Measurements from ENCODE around the gene ITGA2. TPM values are rescaled to one million over a fixed set of nuclear protein-coding genes. Genes with fewer than 3 reads are reported as not detected.

ITGA2 gene
- 3.1 and 3.2 TPM in 2 replicates for total RNA-seq

DNA sequence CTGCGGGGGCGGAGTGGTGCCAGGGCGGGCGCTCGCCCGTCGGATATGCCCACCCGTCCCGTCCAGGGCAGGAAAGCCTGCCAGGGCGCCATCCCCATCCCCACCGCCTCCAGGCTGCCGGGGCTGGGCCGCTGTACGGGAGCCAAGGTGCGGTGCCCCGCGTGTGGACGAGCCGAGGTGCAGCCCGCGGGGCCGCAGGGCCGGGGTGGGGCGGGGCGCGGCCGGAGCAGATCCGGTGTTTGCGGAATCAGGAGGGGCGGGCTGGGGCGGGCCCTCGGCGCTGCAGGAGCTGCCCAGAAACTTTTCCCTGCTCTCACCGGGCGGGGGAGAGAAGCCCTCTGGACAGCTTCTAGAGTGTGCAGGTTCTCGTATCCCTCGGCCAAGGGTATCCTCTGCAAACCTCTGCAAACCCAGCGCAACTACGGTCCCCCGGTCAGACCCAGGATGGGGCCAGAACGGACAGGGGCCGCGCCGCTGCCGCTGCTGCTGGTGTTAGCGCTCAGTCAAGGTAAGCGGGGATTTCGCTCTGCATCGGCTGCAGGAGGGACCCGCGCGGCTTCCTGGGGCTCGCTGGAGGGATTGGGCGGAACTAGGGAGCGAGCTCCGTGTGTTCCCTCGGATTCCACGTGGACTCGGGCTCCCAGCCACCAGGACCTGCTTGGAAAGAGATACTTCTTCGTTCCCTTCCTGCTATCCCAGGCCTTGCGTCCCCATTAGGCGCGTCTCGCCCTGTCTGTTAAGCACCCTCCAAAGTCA lies at the start of gene ITGA2:
TSS of gene ITGA2 (plus strand) at position 328 of the 756 bp plus-strand sequence. CDS start at position 445, 117 bp downstream.
- Mint-ChIP-seq H3K9me3 (no peaks in the 10 kb centered on the region), H3K36me3 (ENCODE audit: low read depth) (peaks cover 16% of the 10 kb centered on the region), H3K4me1 (ENCODE audit: low read depth) (peaks cover 35% of the 10 kb centered on the region), H3K27me3 (ENCODE audit: insufficient read depth) (peaks cover 2% of the 10 kb centered on the region), H3K27ac (peak within 1 kb of the TSS; percentile 82), H3K4me3 (peak within 1 kb of the TSS; percentile 85)
- DNase-seq (ENCODE audit: low spot score): peak; percentile 27
- intact Hi-C loops (cut with micrococcal nuclease): loop anchor here (1.0 to 5.0 kb wide), 4 partner anchors 10 to 187 kb away; no protein-coding TSS in a partner anchor

GRCh38 chr5:52943285-52943684 lies 45.9 kb upstream of the ITGA2 start:
- no peak for DNase-seq (ENCODE audit: low spot score)
- H3K36me3 Mint-ChIP-seq (ENCODE audit: low read depth): no peaks in the 10 kb centered on the region
- intact Hi-C loops (cut with micrococcal nuclease): no loop called here
- no peak overlapping the region for H3K4me3 Mint-ChIP-seq
- no peak overlapping the region for H3K27ac Mint-ChIP-seq
- no peaks in the 10 kb centered on the region for H3K27me3 Mint-ChIP-seq (ENCODE audit: insufficient read depth)
- no peaks in the 10 kb centered on the region for H3K9me3 Mint-ChIP-seq
- peaks cover 15% of the 10 kb centered on the region for H3K4me1 Mint-ChIP-seq (ENCODE audit: low read depth)

- peaks cover 20% of the 10 kb centered on the region for H3K4me1 Mint-ChIP-seq (ENCODE audit: low read depth)
- intact Hi-C loops (cut with micrococcal nuclease): no loop called here
- no peaks in the 10 kb centered on the region for H3K27me3 Mint-ChIP-seq (ENCODE audit: insufficient read depth)
- no peaks in the 10 kb centered on the region for H3K36me3 Mint-ChIP-seq (ENCODE audit: low read depth)
- H3K4me3 Mint-ChIP-seq: no peak overlapping the region
- H3K27ac Mint-ChIP-seq: no peak overlapping the region
- no peak for DNase-seq (ENCODE audit: low spot score)
- no peaks in the 10 kb centered on the region for H3K9me3 Mint-ChIP-seq
Observed at GRCh38 chr5:52943808-52944207, 45.3 kb upstream of the ITGA2 start.

GRCh38 chr5:52945040-52945439 lies 44.1 kb upstream of the ITGA2 start:
- Mint-ChIP-seq H3K36me3 (ENCODE audit: low read depth) (no peaks in the 10 kb centered on the region), H3K4me1 (ENCODE audit: low read depth) (peaks cover 25% of the 10 kb centered on the region), H3K4me3 (peak overlapping the region; percentile 51), H3K9me3 (no peaks in the 10 kb centered on the region), H3K27me3 (ENCODE audit: insufficient read depth) (no peaks in the 10 kb centered on the region), H3K27ac (no peak overlapping the region)
- intact Hi-C loops (cut with micrococcal nuclease): loop anchor here (5.0 kb wide), 2 partner anchors 537 to 1272 kb away; partner anchors contain the start of gene FST
- no peak for DNase-seq (ENCODE audit: low spot score)

- Mint-ChIP-seq H3K4me3 (no peak overlapping the region), H3K9me3 (no peaks in the 10 kb centered on the region), H3K27ac (no peak overlapping the region), H3K36me3 (ENCODE audit: low read depth) (no peaks in the 10 kb centered on the region), H3K4me1 (ENCODE audit: low read depth) (peaks cover 31% of the 10 kb centered on the region), H3K27me3 (ENCODE audit: insufficient read depth) (no peaks in the 10 kb centered on the region)
- intact Hi-C loops (cut with micrococcal nuclease): loop anchor here (5.0 kb wide), 2 partner anchors 535 to 1270 kb away; partner anchors contain the start of gene FST
- no peak for DNase-seq (ENCODE audit: low spot score)
Observed at GRCh38 chr5:52947208-52947607, 41.9 kb upstream of the ITGA2 start.

- Mint-ChIP-seq H3K9me3 (no peaks in the 10 kb centered on the region), H3K27ac (no peak overlapping the region), H3K4me3 (no peak overlapping the region), H3K4me1 (ENCODE audit: low read depth) (peaks cover 31% of the 10 kb centered on the region), H3K27me3 (ENCODE audit: insufficient read depth) (no peaks in the 10 kb centered on the region), H3K36me3 (ENCODE audit: low read depth) (no peaks in the 10 kb centered on the region)
- no peak for DNase-seq (ENCODE audit: low spot score)
- intact Hi-C loops (cut with micrococcal nuclease): loop anchor here (1.0 to 5.0 kb wide), 8 partner anchors 41 to 1269 kb away; partner anchors contain the start of genes FST, ITGA2 and MOCS2
Observed at GRCh38 chr5:52947851-52948250, 41.3 kb upstream of the ITGA2 start.

DNA sequence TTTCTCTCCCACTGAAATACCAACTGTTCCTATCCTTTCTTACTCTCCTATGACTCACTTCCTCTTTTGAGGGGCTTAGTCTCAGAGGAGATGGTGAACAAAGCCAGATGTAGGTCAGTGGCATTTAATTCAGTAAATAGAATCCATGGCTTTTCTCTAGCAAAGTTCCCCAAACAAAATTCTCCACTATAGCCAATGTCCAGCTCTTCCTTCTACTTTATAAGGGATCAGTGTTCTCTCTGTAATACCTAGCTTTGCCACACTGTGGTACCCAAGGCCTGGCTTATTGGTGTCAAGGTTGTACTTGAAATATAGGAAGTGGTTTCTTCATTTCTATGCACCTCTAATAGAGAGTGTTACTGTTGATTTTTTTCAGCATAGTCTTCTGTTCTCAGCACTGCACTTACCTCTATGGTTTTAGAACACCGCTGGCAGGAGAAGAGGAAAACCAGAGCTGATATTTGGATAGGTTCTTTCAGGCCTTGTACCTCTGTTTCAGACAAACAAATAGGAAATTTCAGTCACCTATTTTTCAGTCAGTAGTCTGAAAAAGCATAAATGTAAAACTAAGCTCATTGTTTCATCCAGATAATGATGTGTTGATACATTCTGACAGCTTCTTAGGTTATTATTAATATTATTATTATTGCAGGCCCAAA lies 40.6 kb upstream of the ITGA2 start:
- DNase-seq (ENCODE audit: low spot score): peak; percentile 51
- Mint-ChIP-seq H3K9me3 (no peaks in the 10 kb centered on the region), H3K27ac (no peak overlapping the region), H3K4me1 (ENCODE audit: low read depth) (peaks cover 31% of the 10 kb centered on the region), H3K27me3 (ENCODE audit: insufficient read depth) (no peaks in the 10 kb centered on the region), H3K36me3 (ENCODE audit: low read depth) (no peaks in the 10 kb centered on the region), H3K4me3 (no peak overlapping the region)
- intact Hi-C loops (cut with micrococcal nuclease): loop anchor here (1.0 to 5.0 kb wide), 8 partner anchors 41 to 1269 kb away; partner anchors contain the start of genes FST, ITGA2 and MOCS2

GRCh38 chr5:52950686-52951085 lies 38.5 kb upstream of the ITGA2 start:
- H3K36me3 Mint-ChIP-seq (ENCODE audit: low read depth): no peaks in the 10 kb centered on the region
- H3K4me1 Mint-ChIP-seq (ENCODE audit: low read depth): peaks cover 19% of the 10 kb centered on the region
- no peak overlapping the region for H3K4me3 Mint-ChIP-seq
- intact Hi-C loops (cut with micrococcal nuclease): no loop called here
- H3K27me3 Mint-ChIP-seq (ENCODE audit: insufficient read depth): peaks cover 1% of the 10 kb centered on the region
- H3K27ac Mint-ChIP-seq: no peak overlapping the region
- H3K9me3 Mint-ChIP-seq: no peaks in the 10 kb centered on the region
- no peak for DNase-seq (ENCODE audit: low spot score)

- intact Hi-C loops (cut with micrococcal nuclease): no loop called here
- Mint-ChIP-seq H3K27ac (no peak overlapping the region), H3K9me3 (no peaks in the 10 kb centered on the region), H3K27me3 (ENCODE audit: insufficient read depth) (peaks cover 1% of the 10 kb centered on the region), H3K4me1 (ENCODE audit: low read depth) (peaks cover 18% of the 10 kb centered on the region), H3K4me3 (no peak overlapping the region), H3K36me3 (ENCODE audit: low read depth) (no peaks in the 10 kb centered on the region)
- DNase-seq (ENCODE audit: low spot score): no peak
Observed at GRCh38 chr5:52952483-52952882, 36.7 kb upstream of the ITGA2 start.

DNA sequence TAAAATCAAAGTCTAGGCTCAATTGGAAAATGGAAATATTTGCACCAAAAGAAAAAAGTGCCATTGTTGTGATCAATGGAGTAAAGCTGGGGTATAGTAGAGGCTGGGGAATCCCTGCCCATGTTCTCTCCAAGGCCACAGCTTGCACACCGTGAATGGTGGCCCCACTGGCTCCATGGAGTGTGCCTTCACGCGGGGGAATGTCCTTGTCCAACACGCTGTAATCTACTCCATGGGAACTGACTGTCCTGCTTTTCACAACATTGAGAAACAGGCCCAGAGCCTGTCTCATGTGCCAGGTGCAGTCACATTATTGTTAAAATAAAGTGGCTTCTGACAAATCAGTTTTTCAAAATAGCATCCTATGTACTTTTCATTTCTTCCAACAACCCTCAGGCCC lies 33.1 kb upstream of the ITGA2 start:
- H3K9me3 Mint-ChIP-seq: no peaks in the 10 kb centered on the region
- H3K4me3 Mint-ChIP-seq: no peak overlapping the region
- intact Hi-C loops (cut with micrococcal nuclease): no loop called here
- no peaks in the 10 kb centered on the region for H3K4me1 Mint-ChIP-seq (ENCODE audit: low read depth)
- no peaks in the 10 kb centered on the region for H3K36me3 Mint-ChIP-seq (ENCODE audit: low read depth)
- DNase-seq (ENCODE audit: low spot score): no peak
- H3K27ac Mint-ChIP-seq: no peak overlapping the region
- peaks cover 8% of the 10 kb centered on the region for H3K27me3 Mint-ChIP-seq (ENCODE audit: insufficient read depth)

- intact Hi-C loops (cut with micrococcal nuclease): no loop called here
- Mint-ChIP-seq H3K4me3 (no peak overlapping the region), H3K27me3 (ENCODE audit: insufficient read depth) (peaks cover 9% of the 10 kb centered on the region), H3K36me3 (ENCODE audit: low read depth) (no peaks in the 10 kb centered on the region), H3K9me3 (no peaks in the 10 kb centered on the region), H3K4me1 (ENCODE audit: low read depth) (no peaks in the 10 kb centered on the region), H3K27ac (no peak overlapping the region)
- DNase-seq (ENCODE audit: low spot score): no peak
Observed at GRCh38 chr5:52956915-52957747, 32.0 kb upstream of the ITGA2 start.

- intact Hi-C loops (cut with micrococcal nuclease): no loop called here
- H3K9me3 Mint-ChIP-seq: no peaks in the 10 kb centered on the region
- H3K4me3 Mint-ChIP-seq: no peak overlapping the region
- H3K27ac Mint-ChIP-seq: no peak overlapping the region
- peaks cover 15% of the 10 kb centered on the region for H3K27me3 Mint-ChIP-seq (ENCODE audit: insufficient read depth)
- no peaks in the 10 kb centered on the region for H3K36me3 Mint-ChIP-seq (ENCODE audit: low read depth)
- no peak for DNase-seq (ENCODE audit: low spot score)
- no peaks in the 10 kb centered on the region for H3K4me1 Mint-ChIP-seq (ENCODE audit: low read depth)
Observed at GRCh38 chr5:52961274-52961681, 27.9 kb upstream of the ITGA2 start.
